GM12878 (cell line): Measurements from ENCODE around the gene AAGAB. TPM values are rescaled to one million over a fixed set of nuclear protein-coding genes. Genes with fewer than 3 reads are reported as not detected.

Source experiments
- ATAC-seq: fragments of 200-7000 bp; cut with Tn5 transposase; 3 replicates; pipeline ENCODE4 v1.9.1; 2020; ENCODE audit warnings: mild to moderate bottlenecking, moderate library complexity
- BruUV-seq: library from RNA; stranded (reverse); fragments of 400-500 nt; replicated peaks from 2 replicates; lab custom pipeline; 2021; lab: Mats Ljungman, UMichigan
- CTCF ChIA-PET: fragments of 300-600 bp; sonication (Branson Sonifier 250); formaldehyde crosslinking; extraction: SDS; loops from one replicate; lab custom pipeline; 2021; ENCODE audit warnings: inconsistent platforms; lab: Yijun Ruan, JAX
- POLR2A ChIA-PET: fragments of 350-600 bp; formaldehyde crosslinking; extraction: SDS; loops from one replicate; lab custom pipeline; 2021; ENCODE audit warnings: inconsistent platforms; lab: Charles Lee
- RAD21 ChIA-PET: fragments of 300-600 bp; sonication (Branson Sonifier 250); formaldehyde crosslinking; loops from one replicate; lab custom pipeline; 2023; ENCODE audit warnings: antibody characterized with exemption; ENCODE audit not compliant: unreplicated experiment; lab: Charles Lee
- SMC1A ChIA-PET: fragments of 300-600 bp; sonication (Branson Sonifier 250); formaldehyde crosslinking; loops from one replicate; lab custom pipeline; 2023; ENCODE audit not compliant: unreplicated experiment, uncharacterized antibody; lab: Charles Lee
- DNase-seq: peaks from one replicate; pipeline ENCODE4 v3.0.0-alpha.2; 2011; ENCODE audit warnings: low read depth, low spot score
- FAIRE-seq: peaks from 3 replicates; lab custom pipeline; 2011; peaks lifted over from hg19 to GRCh38; lab: Jason Lieb, UNC
- H2AFZ ChIP-seq: 2 replicates; pipeline ENCODE4 v1.6.0; 2011; ENCODE audit warnings: low read depth, low read length, control low read depth; ENCODE audit not compliant: control insufficient read depth
- H3K27ac ChIP-seq: 2 replicates; pipeline ENCODE4 v1.5.1; 2011; ENCODE audit warnings: control low read depth; ENCODE audit not compliant: control insufficient read depth, insufficient read depth
- H3K27me3 ChIP-seq, 2 experiments: replicated peaks in 1 of 2; 2 replicates each; pipeline versions ENCODE4 v1.6.0 to v1.6.1; 2011; ENCODE audit warnings: low read length in 1 of 2; ENCODE audit not compliant: control insufficient read depth in 2 of 2, insufficient read depth in 2 of 2
- H3K36me3 ChIP-seq, 2 experiments: 2 replicates each; pipeline ENCODE4 v1.5.1; 2011; ENCODE audit warnings: low read length in 1 of 2; ENCODE audit not compliant: control insufficient read depth in 2 of 2, insufficient read depth in 2 of 2
- H3K4me1 ChIP-seq: 2 replicates; pipeline ENCODE4 v1.6.1; 2011; ENCODE audit warnings: mild to moderate bottlenecking, low read length, moderate library complexity, mixed read lengths; ENCODE audit not compliant: control insufficient read depth, insufficient read depth
- H3K4me2 ChIP-seq: 2 replicates; pipeline ENCODE4 v1.6.0; 2011; ENCODE audit warnings: control low read depth; ENCODE audit not compliant: control insufficient read depth, insufficient read depth
- H3K4me3 ChIP-seq: fragments of 200-600 bp; sonication (generic); 2 replicates; pipeline ENCODE4 v1.5.1; 2016
- H3K79me2 ChIP-seq: 2 replicates; pipeline ENCODE4 v1.6.0; 2011; ENCODE audit warnings: low read length; ENCODE audit not compliant: control insufficient read depth, insufficient read depth
- H3K9ac ChIP-seq: 2 replicates; pipeline ENCODE4 v1.8.0; 2011; ENCODE audit warnings: low read length, control low read depth, mixed read lengths; ENCODE audit not compliant: control insufficient read depth, insufficient read depth
- H3K9me3 ChIP-seq: replicated peaks from 3 replicates; pipeline ENCODE4 v1.5.1; 2011; ENCODE audit warnings: mild to moderate bottlenecking, low read length; ENCODE audit not compliant: control insufficient read depth, insufficient read depth
- H4K20me1 ChIP-seq: 2 replicates; pipeline ENCODE4 v1.6.0; 2011; ENCODE audit not compliant: control insufficient read depth, insufficient read depth
- CREB1 ChIP-seq: IDR thresholded peaks from 2 replicates; pipeline ENCODE4 v1.6.1; 2012; ENCODE audit warnings: low read depth, mild to moderate bottlenecking, inconsistent platforms
- CREM ChIP-seq: IDR thresholded peaks from 2 replicates; pipeline ENCODE4 v1.6.1; 2014; ENCODE audit warnings: antibody characterized with exemption, low read depth
- IRF3 ChIP-seq: fragments of 450-650 bp; IDR thresholded peaks from 2 replicates; pipeline ENCODE4 v1.6.1; 2014; ENCODE audit warnings: mild to moderate bottlenecking
- RAD51 ChIP-seq: fragments of 450-650 bp; IDR thresholded peaks from 2 replicates; pipeline ENCODE4 v1.6.1; 2016; ENCODE audit warnings: moderate library complexity, mild to moderate bottlenecking, inconsistent platforms
- RFX5 ChIP-seq: IDR thresholded peaks from 2 replicates; pipeline ENCODE4 v1.6.1; 2011; ENCODE audit warnings: low read depth, low read length, improper control_type of control experiment
- SRF ChIP-seq, 2 experiments: IDR thresholded peaks; 2 replicates each; pipeline ENCODE4 v1.6.1; 2011; ENCODE audit warnings: low read depth in 2 of 2, low read length in 2 of 2, mild to moderate bottlenecking in 1 of 2, moderate library complexity in 1 of 2
- STAT1 ChIP-seq: fragments of 450-650 bp; conservative IDR thresholded peaks from 2 replicates; pipeline ENCODE4 v1.6.1; 2014; ENCODE audit warnings: antibody characterized with exemption, mild to moderate bottlenecking
- WGBS: methylation state at CpG from one replicate; pipeline ENCODE4 v1.1.6; 2016; ENCODE audit warnings: low lambda C conversion rate; ENCODE audit not compliant: insufficient replicate concordance, insufficient coverage; ENCODE audit errors: missing lambda C conversion rate; 5-methylcytosine and 5-hydroxymethylcytosine counted together
- in situ Hi-C: fragments of 300-500 bp; cut with MboI; formaldehyde crosslinking; loops from 9 replicates; pipeline ENCODE4 v1.14.3; 2018; ENCODE audit warnings: mixed read lengths
- intact Hi-C: fragments of 100-400 bp; cut with micrococcal nuclease; formaldehyde crosslinking; loops from one replicate; pipeline ENCODE4 v1.14.2; 2022; ENCODE audit not compliant: unreplicated experiment
- polyA plus RNA-seq, 11 experiments: library from polyadenylated mRNA; depleted of rRNA in 4 of 11; unstranded in 6 of 11; stranded (reverse) in 5 of 11; fragments of >200 nt; fragmentation: Nextera tagmentation in 4 of 11; fragmentation: Illumina TruSeq in 1 of 11; extraction: Ambion mirVana in 4 of 11; extraction: Trizol in 1 of 11; gene quantifications; 1 replicate in 1 of 11; 2 replicates in 10 of 11; pipeline versions ENCODE4 v1.2.1 to v1.2.3, GENCODE V29; 2011 to 2016; ENCODE audit warnings: inconsistent platforms in 2 of 11, missing spikeins in 2 of 11, low read depth in 1 of 11
- total RNA-seq, 4 experiments: library from RNA; depleted of rRNA in 3 of 4; stranded (reverse); fragments of >200 nt in 3 of 4; fragmentation: Illumina TruSeq in 1 of 4; extraction: Trizol in 1 of 4; gene quantifications; 2 replicates each; pipeline versions ENCODE4 v1.2.1 to v1.2.3, GENCODE V29; 2013 to 2021
- TF ChIP-seq, protein P1 (sequence below): IDR thresholded peaks from 2 replicates; pipeline ENCODE4 v1.6.1; 2011; ENCODE audit warnings: borderline replicate concordance, low read depth, mild to moderate bottlenecking, moderate library complexity, low read length; ENCODE audit not compliant: insufficient read depth, poor library complexity, severe bottlenecking

AAGAB gene
- total and polyA plus RNA-seq, 10 of the 15 experiments (the other 5 are each of a cell fraction or from before 2014, with no cell fraction given) = 11.4 to 62.3 (median 38.0) TPM

DNA sequence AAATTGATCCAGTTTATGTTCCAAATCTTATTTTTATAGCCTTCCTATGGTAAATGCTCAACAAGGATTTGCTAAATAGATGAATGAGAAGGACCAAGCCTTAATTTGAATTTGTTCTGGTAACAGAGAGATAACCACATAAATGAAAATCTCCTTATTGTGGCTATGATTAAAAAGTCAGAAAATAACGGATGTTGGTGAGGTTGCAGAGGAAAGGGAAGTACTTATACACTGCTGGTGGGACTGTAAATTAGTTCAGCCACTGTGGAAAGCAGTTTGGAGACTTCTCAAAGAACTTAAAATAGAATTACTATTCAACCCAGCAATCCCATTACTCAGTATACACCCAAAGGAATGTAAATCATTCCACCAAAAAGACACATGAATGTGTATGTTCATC is 26.2 kb downstream of the AAGAB start:
- DNase-seq = no peak
- ChIA-PET RAD21 (no interaction called here), CTCF (interaction anchor here (1.2 kb wide), 1 partner anchor 11 kb away, joined by 3 read pairs; no protein-coding TSS in a partner anchor), POLR2A (no interaction called here), SMC1A (interaction anchor here (0.7 kb wide), 1 partner anchor 54 kb away, joined by 3 read pairs; no protein-coding TSS in a partner anchor)
- WGBS = 44% methylated on average over 1 of the region's 1 CpG
- Histone ChIP-seq H3K79me2 (no peaks in the 10 kb centered on the region), H3K4me3 (no peak overlapping the region), H2AFZ (no peak overlapping the region), H3K9ac (no peak overlapping the region), H3K27ac (no peak overlapping the region), H4K20me1 (no peaks in the 10 kb centered on the region), H3K27me3 (no peaks in the 10 kb centered on the region), H3K4me2 (no peak overlapping the region), H3K4me1 (no peaks in the 10 kb centered on the region), H3K9me3 (no peaks in the 10 kb centered on the region), H3K36me3 (peaks cover 5 to 9% of the 10 kb centered on the region in 2 experiments)
- BruUV-seq = no TSS peak
- no peak for FAIRE-seq
- intact Hi-C loops (no loop called here), in situ Hi-C loops (no loop called here)
- ATAC-seq = no peak
- TF ChIP-seq CREB1 (no peak), SRF (IDR thresholded peaks at IDR 0.05; ENCODE audit: low read depth in 2 of 2, low read length in 2 of 2) (no peak), STAT1 (no peak), IRF3 (no peak), RAD51 (no peak), RFX5 (no peak), CREM (no peak)
- TF ChIP-seq, protein P1, sequence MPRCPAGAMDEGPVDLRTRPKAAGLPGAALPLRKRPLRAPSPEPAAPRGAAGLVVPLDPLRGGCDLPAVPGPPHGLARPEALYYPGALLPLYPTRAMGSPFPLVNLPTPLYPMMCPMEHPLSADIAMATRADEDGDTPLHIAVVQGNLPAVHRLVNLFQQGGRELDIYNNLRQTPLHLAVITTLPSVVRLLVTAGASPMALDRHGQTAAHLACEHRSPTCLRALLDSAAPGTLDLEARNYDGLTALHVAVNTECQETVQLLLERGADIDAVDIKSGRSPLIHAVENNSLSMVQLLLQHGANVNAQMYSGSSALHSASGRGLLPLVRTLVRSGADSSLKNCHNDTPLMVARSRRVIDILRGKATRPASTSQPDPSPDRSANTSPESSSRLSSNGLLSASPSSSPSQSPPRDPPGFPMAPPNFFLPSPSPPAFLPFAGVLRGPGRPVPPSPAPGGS = no peak
